A673 (cell line): ENCODE data around the gene ZNF692. TPM values are rescaled to one million over a fixed set of nuclear protein-coding genes. Genes with fewer than 3 reads are reported as not detected.

Experiments
- BruUV-seq: library from RNA; stranded (reverse); fragments of 400-500 nt; replicated peaks from 2 replicates; lab custom pipeline; 2021; lab: Mats Ljungman, UMichigan
- CTCF ChIA-PET: fragments of 300-600 bp; sonication (Branson Sonifier 250); formaldehyde crosslinking; loops from one replicate; lab custom pipeline; 2022; ENCODE audit warnings: antibody characterized with exemption; lab: Charles Lee
- POLR2A ChIA-PET: fragments of 300-600 bp; sonication (Branson Sonifier 250); formaldehyde crosslinking; loops from one replicate; lab custom pipeline; 2022; ENCODE audit warnings: antibody characterized with exemption; ENCODE audit not compliant: low non-redundant PET; lab: Charles Lee
- DNase-seq: peaks from one replicate; pipeline ENCODE4 v3.0.0-alpha.2; 2015; ENCODE audit warnings: low spot score
- H3K27ac ChIP-seq: fragments of 200-600 bp; sonication (generic); 2 replicates; pipeline ENCODE4 v1.5.1; 2016; ENCODE audit warnings: mixed run types, low read depth, mild to moderate bottlenecking, mixed read lengths, antibody characterized with exemption, low read length; ENCODE audit not compliant: poor library complexity, severe bottlenecking
- H3K27me3 ChIP-seq: fragments of 200-600 bp; sonication (generic); replicated peaks from 2 replicates; pipeline ENCODE4 v1.6.1; 2017; ENCODE audit warnings: mixed run types, low read depth, mild to moderate bottlenecking, mixed read lengths, antibody characterized with exemption, low read length; ENCODE audit not compliant: insufficient read depth, poor library complexity
- H3K36me3 ChIP-seq: fragments of 200-600 bp; sonication (generic); 2 replicates; pipeline ENCODE4 v1.6.1; 2016; ENCODE audit warnings: mixed run types, mild to moderate bottlenecking, mixed read lengths, antibody characterized with exemption, low read length; ENCODE audit not compliant: insufficient read depth, poor library complexity, severe bottlenecking
- H3K4me1 ChIP-seq: fragments of 200-600 bp; sonication (generic); 2 replicates; pipeline ENCODE4 v1.6.1; 2017; ENCODE audit warnings: mixed run types, mild to moderate bottlenecking, mixed read lengths, antibody characterized with exemption, low read length; ENCODE audit not compliant: insufficient read depth, poor library complexity, severe bottlenecking
- H3K4me3 ChIP-seq: fragments of 200-600 bp; sonication (generic); 2 replicates; pipeline ENCODE4 v1.5.1; 2016; ENCODE audit warnings: low read depth, mixed run types, mild to moderate bottlenecking, mixed read lengths, low read length; ENCODE audit not compliant: poor library complexity, severe bottlenecking
- H3K9me3 ChIP-seq: fragments of 200-600 bp; sonication (generic); 2 replicates; pipeline ENCODE4 v1.6.1; 2016; ENCODE audit warnings: mixed run types, low read depth, mild to moderate bottlenecking, mixed read lengths, antibody characterized with exemption, low read length; ENCODE audit not compliant: poor library complexity, severe bottlenecking
- EZH2 ChIP-seq: fragments of 200-600 bp; sonication (generic); IDR thresholded peaks from 2 replicates; pipeline ENCODE4 v1.6.1; 2017; ENCODE audit warnings: borderline replicate concordance, low read depth, mild to moderate bottlenecking, mixed read lengths, antibody characterized with exemption, low read length; ENCODE audit not compliant: poor library complexity, severe bottlenecking
- intact Hi-C: fragments of 100-400 bp; cut with micrococcal nuclease; formaldehyde crosslinking; loops from one replicate; pipeline ENCODE4 v1.10.0; 2022; ENCODE audit not compliant: unreplicated experiment
- total RNA-seq: library from RNA; stranded (reverse); gene quantifications from 2 replicates; pipeline ENCODE4 v1.2.3, GENCODE V29; 2021
- TF ChIP-seq, protein P1 (sequence below): fragments of 300-800, 200-600 bp; sonication (generic); conservative IDR thresholded peaks from 2 replicates; pipeline ENCODE4 v1.5.1; 2017; ENCODE audit warnings: low read depth, mild to moderate bottlenecking, antibody characterized with exemption, low read length, moderate library complexity, mixed read lengths

Gene ZNF692
- total RNA-seq, 1 experiment from 2014 or later = 64.5 TPM

DNA sequence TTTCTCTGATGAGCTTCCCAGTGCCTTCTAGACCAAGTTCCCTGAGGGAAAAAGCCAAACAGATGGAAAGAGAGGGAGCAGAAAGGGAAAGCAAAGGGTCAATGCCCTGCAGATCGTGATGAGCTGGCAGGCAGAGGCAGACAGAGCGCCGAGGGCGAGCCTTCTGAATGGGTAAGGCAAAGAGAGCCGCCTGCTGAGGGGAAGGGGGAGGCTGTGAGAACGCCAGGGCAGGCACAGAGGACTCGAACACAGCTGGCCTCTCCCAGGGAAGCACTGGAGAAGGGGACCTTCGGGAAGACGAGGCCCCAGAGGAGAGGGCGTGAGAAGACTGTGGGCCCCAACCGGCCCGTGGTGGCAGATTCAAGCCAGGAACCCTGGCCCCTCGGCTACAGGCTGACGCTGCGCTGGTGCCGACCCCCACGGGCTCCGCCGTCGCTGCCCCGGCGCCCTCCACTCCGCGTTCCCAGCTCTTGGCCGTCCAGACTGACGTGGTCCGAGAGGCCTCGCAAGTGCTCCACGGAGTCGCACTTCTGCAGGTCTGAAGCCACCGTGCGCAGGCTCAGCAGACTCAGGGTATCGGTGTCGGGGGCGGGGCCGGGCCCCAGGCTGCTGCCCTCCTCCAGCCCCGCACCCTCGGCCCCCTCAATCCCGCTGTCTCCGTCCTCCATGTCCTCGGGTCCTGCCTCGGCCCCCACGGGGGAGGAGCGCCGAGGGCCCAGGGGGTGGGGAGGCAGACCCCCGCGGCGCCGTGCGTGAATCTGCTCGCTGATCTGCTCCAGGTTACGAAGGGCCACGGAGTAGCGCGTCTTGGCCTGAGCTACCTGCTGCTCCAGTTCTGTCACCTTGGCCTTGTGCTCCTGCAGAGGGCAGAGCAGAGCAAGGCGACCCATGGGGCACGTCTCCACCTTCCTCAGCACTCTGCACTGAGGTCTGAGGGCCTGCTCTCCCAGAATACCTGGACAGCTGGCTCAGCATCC is 47.1 kb downstream of the ZNF692 start:
- ChIA-PET POLR2A (no interaction called here), CTCF (no interaction called here)
- Histone ChIP-seq H3K9me3 (no peaks in the 10 kb centered on the region), H3K36me3 (peaks cover 20% of the 10 kb centered on the region), H3K4me3 (no peak overlapping the region), H3K27me3 (no peaks in the 10 kb centered on the region), H3K4me1 (no peaks in the 10 kb centered on the region), H3K27ac (no peak overlapping the region)
- no peak for DNase-seq
- intact Hi-C loops = no loop called here
- no peak for TF ChIP-seq EZH2
- BruUV-seq = no TSS peak

- peaks cover 14% of the 10 kb centered on the region for H3K36me3 ChIP-seq
- CTCF ChIA-PET = no interaction called here
- H3K4me3 ChIP-seq = no peak overlapping the region
- no TSS peak for BruUV-seq
- TF ChIP-seq, protein P1, sequence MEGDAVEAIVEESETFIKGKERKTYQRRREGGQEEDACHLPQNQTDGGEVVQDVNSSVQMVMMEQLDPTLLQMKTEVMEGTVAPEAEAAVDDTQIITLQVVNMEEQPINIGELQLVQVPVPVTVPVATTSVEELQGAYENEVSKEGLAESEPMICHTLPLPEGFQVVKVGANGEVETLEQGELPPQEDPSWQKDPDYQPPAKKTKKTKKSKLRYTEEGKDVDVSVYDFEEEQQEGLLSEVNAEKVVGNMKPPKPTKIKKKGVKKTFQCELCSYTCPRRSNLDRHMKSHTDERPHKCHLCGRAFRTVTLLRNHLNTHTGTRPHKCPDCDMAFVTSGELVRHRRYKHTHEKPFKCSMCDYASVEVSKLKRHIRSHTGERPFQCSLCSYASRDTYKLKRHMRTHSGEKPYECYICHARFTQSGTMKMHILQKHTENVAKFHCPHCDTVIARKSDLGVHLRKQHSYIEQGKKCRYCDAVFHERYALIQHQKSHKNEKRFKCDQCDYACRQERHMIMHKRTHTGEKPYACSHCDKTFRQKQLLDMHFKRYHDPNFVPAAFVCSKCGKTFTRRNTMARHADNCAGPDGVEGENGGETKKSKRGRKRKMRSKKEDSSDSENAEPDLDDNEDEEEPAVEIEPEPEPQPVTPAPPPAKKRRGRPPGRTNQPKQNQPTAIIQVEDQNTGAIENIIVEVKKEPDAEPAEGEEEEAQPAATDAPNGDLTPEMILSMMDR = no peak
- TF ChIP-seq EZH2 = no peak
- POLR2A ChIA-PET = no interaction called here
- no peaks in the 10 kb centered on the region for H3K27me3 ChIP-seq
- intact Hi-C loops = no loop called here
- H3K9me3 ChIP-seq = no peaks in the 10 kb centered on the region
- no peak overlapping the region for H3K27ac ChIP-seq
- no peaks in the 10 kb centered on the region for H3K4me1 ChIP-seq
- peak; percentile 42 for DNase-seq
Observed at GRCh38 chr1:248810727-248811513, 48.0 kb downstream of the ZNF692 start.

DNA sequence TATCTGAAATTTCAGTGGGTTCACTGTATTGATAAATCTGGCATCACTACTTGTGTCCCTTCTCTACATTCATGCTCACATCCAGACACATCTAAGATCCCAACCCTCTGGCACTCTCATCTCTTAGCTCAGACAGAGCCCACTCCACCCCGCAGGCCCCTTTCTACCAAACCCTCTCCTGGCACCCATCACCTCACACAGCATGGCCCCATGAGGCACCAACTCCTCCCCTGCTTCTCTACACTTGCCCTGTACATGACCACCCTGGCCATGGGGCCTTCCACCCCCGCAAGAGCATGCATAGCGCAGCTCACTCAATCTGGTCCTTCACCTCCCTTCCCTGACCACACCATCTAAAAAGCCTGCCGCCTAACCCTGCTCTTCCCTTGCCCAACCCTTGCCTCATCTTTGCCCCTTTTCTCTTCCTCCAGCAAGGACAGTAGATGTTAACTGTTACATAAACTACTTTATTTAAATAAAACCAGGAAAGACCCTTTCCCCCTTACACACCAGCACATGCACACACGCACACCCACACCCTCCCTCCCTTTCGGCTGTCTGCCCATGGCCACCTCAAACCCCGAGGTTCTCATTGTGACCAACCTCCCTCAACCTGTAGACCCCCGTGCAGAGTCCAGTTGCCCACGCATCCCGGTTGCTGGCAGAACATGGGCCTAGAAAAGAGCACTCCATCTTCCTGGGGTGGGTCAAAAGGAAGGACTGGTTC is 48.7 kb downstream of the ZNF692 start:
- no peaks in the 10 kb centered on the region for H3K4me1 ChIP-seq
- no peak overlapping the region for H3K27ac ChIP-seq
- DNase-seq = no peak
- intact Hi-C loops = loop anchor here (5.0 kb wide), 1 partner anchor 108 kb away; the partner anchor contains the start of gene OR14I1
- TF ChIP-seq, protein P1 = no peak
- TF ChIP-seq EZH2 = no peak
- peaks cover 8% of the 10 kb centered on the region for H3K36me3 ChIP-seq
- ChIA-PET POLR2A (no interaction called here), CTCF (no interaction called here)
- no peaks in the 10 kb centered on the region for H3K27me3 ChIP-seq
- H3K4me3 ChIP-seq = no peak overlapping the region
- BruUV-seq = no TSS peak
- H3K9me3 ChIP-seq = no peaks in the 10 kb centered on the region
